ENCODE data around the gene MRPL52. TPM values are rescaled to one million over a fixed set of nuclear protein-coding genes. Genes with fewer than 3 reads are reported as not detected.

Gene MRPL52
- total and polyA plus RNA-seq, 8 donors = 57.0 to 86.9 (median 72.6) TPM

GRCh38 chr14:22843123-22843925, 13.6 kb downstream of the MRPL52 start:
- no peak for ATAC-seq
- H3K36me3 ChIP-seq = peaks cover 0 to 63% of the 10 kb centered on the region in 2 donors
- peaks cover 8 to 56% of the 10 kb centered on the region in 2 donors for H3K4me1 ChIP-seq
- no peak for DNase-seq
- intact Hi-C loops (cut with DNase I) = no loop called here
- H3K4me3 ChIP-seq = no peak overlapping the region
- H3K9me3 ChIP-seq = no peaks in the 10 kb centered on the region
- no peaks in the 10 kb centered on the region for H3K27me3 ChIP-seq
- TF ChIP-seq CTCF (IDR thresholded peaks at IDR 0.05) = no peak
- H3K27ac ChIP-seq = no peak overlapping the region

GRCh38 chr14:22844221-22845102, 14.8 kb downstream of the MRPL52 start:
- H3K36me3 ChIP-seq = peaks cover 0 to 63% of the 10 kb centered on the region in 2 donors
- no peaks in the 10 kb centered on the region for H3K9me3 ChIP-seq
- H3K27ac ChIP-seq = no peak overlapping the region
- no peaks in the 10 kb centered on the region for H3K27me3 ChIP-seq
- peaks cover 12 to 56% of the 10 kb centered on the region in 2 donors for H3K4me1 ChIP-seq
- no peak for TF ChIP-seq CTCF (IDR thresholded peaks at IDR 0.05)
- no peak overlapping the region for H3K4me3 ChIP-seq
- DNase-seq (no peak), ATAC-seq (no peak)
- intact Hi-C loops (cut with DNase I) = no loop called here

- no peaks in the 10 kb centered on the region for H3K27me3 ChIP-seq
- intact Hi-C loops (cut with DNase I) = no loop called here
- H3K4me1 ChIP-seq = peaks cover 12 to 58% of the 10 kb centered on the region in 2 donors
- ATAC-seq = no peak
- peaks cover 0 to 63% of the 10 kb centered on the region in 2 donors for H3K36me3 ChIP-seq
- H3K27ac ChIP-seq = no peak overlapping the region
- no peaks in the 10 kb centered on the region for H3K9me3 ChIP-seq
- DNase-seq = no peak
- H3K4me3 ChIP-seq = no peak overlapping the region
- no peak for TF ChIP-seq CTCF (IDR thresholded peaks at IDR 0.05)
Observed at GRCh38 chr14:22845103-22845394, 15.4 kb downstream of the MRPL52 start.

- H3K9me3 ChIP-seq = no peaks in the 10 kb centered on the region
- no peak for TF ChIP-seq CTCF (IDR thresholded peaks at IDR 0.05)
- DNase-seq = peak in 1 of 4 donors; percentile 74
- no peak for ATAC-seq
- H3K4me3 ChIP-seq = no peak overlapping the region
- intact Hi-C loops (cut with DNase I) = no loop called here
- H3K27ac ChIP-seq = peak overlapping the region; percentile 62 to 66
- peaks cover 16 to 55% of the 10 kb centered on the region in 2 donors for H3K4me1 ChIP-seq
- H3K36me3 ChIP-seq = peaks cover 0 to 60% of the 10 kb centered on the region in 2 donors
- no peaks in the 10 kb centered on the region for H3K27me3 ChIP-seq
Observed at GRCh38 chr14:22845821-22846625, 16.3 kb downstream of the MRPL52 start.
